ENCODE data around the gene CFAP45.

DNA sequence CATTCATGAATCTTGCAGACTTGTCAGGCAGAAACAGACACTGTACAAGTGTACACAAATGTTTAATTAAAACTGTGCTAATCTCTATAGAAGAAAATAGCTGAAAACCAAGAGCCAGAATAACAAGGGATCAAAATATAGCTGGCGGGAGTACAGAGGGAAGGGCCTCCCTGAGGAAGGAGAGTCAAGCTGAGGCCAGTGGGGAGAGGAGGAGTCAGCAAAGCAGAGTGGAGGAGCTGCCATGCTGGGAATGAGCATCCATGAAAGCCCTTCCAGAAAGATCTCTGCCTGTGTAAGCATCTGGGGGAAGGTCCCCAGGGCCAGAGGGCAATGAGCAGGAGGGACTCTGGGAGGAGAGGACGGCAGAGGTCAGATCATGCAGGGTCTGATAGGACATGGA is 58.2 kb downstream of the CFAP45 start:
- no peak for TF ChIP-seq YY1 (IDR thresholded peaks at IDR 0.05; ENCODE audit: insufficient read depth, insufficient read length)
- no peak for TF ChIP-seq SUZ12 (IDR thresholded peaks at IDR 0.05; ENCODE audit: extremely low read depth, insufficient read depth, insufficient read length)
- TF ChIP-seq ZNF274 (IDR thresholded peaks at IDR 0.05; ENCODE audit: low read depth, low read length), result no peak
